NOMO-1 treated with dmso at 0.1 percent for 144 hours (cell line): ENCODE results near the gene ZFYVE27.

Source experiments
- DNase-seq: peaks from one replicate; lab custom pipeline; 2025; ENCODE audit not compliant: unreplicated experiment; lab: John Stamatoyannopoulos, UW

The ZFYVE27 gene

DNA sequence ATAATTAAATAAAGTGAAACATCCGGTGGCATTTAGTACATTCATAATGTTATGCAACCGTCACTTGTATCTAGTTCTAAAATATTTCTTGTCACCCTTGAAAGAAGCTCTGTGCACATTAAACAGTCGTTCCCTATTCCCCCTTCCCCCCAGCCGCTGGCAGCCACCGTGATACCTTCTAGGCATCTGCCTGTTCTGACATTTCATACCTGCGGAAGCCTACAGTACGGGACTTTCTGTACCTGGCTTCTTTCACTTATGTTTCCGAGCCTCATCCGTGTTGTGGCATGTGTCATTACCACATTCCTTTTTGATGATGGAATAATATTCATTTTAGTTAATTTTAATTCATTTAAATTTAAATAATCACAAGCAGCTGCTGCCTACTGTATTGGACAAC, 48.8 kb downstream of the ZFYVE27 start:
- DNase-seq = no peak

DNA sequence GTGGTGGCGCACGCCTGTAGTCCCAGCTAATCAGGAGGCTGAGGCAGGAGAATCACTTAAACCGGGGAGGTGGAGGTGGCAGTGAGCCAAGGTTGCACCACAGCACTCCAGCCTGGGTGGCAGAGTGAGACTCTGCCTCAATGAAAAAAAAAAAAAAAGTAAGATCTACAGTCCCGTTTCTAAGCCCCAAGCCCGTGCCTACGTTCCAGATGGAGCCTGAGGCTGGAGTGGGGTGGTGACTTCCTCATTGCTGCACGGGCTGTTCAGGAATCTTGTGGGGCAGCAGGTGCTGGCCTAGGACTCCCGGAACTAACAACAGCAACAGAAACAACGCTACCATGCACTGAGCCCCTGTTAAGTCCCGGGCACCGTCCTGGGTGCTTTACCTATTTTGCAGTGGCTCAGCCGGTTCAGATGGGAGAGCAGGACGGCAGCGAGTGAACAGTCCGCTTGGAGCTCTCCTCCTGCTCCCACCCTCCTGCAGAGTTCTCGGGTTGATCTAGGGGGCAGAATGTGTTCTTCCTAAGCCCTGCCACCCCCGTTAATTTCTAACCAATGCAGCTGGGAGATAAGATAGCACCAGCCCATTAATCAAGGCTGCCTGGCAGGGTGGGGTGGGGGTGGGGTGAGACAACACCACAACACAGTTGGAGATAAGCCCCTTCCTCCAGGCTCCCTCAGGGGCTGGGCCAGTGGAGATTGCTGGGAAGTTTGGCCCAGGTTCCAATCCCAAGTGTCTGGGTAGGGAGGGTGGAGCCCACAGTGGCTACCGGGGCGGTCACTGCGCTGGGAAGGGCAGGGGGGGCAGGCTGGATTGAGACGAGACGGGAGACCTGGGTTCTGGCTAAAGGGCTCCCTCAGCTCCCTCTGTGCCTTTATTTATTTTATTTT, 51.9 kb downstream of the ZFYVE27 start:
- no peak for DNase-seq

DNA sequence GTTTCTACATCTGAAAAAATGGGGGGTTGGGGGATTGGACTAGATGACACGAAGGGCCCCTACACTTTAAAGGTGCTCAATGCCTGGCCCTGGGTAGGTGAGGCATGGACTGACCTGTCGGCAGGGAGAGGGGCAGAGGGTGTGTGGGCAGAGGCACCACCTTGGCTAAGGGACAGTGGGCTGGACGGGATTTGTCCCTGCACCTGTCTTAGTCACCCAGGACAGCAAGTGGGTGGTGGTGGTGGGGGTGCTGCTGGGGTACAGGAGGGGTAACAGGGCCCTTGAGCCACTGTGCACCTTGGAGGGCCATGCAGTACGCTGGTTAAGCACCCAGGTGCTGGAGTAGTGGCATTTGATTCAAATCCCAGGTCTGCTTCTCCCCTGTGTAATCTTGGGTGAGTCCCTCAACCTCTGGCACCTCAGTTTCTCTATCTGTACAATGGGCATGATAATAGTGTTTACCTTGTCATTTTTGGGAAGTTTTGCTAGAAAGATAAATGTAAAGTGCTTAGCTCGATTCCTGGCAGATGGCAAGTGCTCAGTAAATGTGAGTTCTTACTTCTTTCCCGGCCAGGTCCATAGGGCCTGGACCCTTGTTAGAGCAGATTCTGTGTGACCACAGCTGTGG, 53.0 kb downstream of the ZFYVE27 start:
- no peak for DNase-seq

DNA sequence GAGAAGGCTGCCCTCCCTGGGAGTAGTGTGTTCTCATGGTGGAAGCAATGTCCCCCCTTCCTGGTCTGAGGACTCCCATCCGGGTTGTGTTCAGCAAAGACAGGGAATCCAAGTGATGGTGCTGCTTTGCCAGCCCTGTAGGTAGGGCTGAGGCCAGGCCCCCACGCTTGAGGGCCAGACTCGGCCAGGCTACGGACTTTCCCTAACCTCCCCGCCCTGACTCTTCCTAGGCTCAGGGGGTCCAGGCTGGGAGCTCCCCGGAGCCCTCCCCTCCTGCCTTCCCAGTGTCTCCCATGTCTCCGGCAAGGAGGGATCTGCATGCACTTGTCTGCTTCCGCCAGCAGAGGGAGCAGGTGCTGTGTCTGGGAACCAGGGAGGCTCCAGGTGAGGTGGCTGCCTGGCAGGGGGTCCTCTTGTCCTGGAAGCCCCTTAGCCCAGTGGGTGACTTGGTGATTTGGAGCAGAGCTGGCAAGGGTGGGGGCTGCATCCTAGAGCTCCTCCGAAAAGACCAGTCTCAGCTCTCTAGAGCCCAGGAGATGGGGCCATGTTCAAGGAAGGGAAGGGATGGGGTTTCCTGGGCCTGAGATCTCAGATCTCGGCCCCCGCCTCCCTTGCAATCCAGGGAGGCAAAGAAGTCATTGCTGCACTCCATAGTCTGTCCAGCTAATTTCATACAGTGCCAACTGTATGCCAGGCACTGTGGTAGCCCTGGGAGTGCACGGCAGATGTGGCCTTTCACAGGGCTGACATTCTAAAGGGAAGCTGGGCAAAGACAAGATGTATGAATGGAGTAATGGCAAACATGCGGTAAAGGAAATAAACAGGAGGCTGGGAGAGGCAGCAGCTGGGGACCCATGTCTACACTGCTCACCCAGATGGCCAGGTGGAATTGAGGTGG, 55.1 kb downstream of the ZFYVE27 start:
- DNase-seq = peak; percentile 7

- DNase-seq = no peak
Observed at GRCh38 chr10:97795886-97796285, 59.0 kb downstream of the ZFYVE27 start.

DNA sequence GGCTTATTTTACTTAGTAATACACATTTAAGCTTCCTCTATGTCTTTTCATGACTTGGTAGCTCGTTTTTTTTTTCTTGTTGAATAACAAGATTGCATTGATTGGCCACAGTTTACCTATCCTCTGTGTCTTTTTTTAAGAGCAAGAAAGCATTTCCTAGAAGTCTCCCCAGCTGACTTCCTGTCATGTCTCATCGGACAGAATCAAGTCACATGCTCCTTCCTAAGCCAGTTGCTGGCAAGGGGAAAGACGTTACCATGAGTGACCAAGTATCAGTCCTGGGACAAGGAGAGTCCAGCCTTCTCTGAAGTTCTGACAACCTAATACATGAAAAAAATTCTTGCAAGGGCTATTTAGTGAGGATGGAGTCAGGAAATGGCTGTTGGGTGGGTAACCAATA, 59.7 kb downstream of the ZFYVE27 start:
- DNase-seq = no peak

- no peak for DNase-seq
Observed at GRCh38 chr10:97798958-97799610, 62.2 kb downstream of the ZFYVE27 start.

GRCh38 chr10:97800474-97800873, 63.5 kb downstream of the ZFYVE27 start:
- no peak for DNase-seq

GRCh38 chr10:97801422-97801821, 64.5 kb downstream of the ZFYVE27 start:
- no peak for DNase-seq

- no peak for DNase-seq
Observed at GRCh38 chr10:97805096-97805884, 68.4 kb downstream of the ZFYVE27 start.

DNA sequence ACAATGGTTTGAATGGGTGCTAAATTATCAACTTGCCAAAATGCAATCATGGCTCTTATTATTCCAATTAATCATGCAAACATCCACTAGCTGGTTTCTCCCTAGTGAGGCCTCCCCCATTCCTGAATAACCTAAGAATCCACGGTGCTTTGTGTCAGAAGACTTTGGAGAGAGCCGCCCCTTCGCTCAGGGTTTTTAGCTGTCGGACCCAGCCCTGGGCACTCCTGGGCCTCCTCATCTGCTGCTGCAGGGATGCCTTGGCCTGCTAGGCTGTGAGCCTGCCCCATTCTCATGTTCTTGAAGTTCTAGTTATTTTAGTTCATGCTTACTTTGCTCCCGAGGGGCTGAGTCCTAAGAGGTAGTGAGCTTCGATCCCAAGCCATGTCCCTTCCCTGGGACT, 69.0 kb downstream of the ZFYVE27 start:
- no peak for DNase-seq

GRCh38 chr10:97810446-97810845, 73.5 kb downstream of the ZFYVE27 start:
- DNase-seq = no peak
